ENCODE data around the gene TMEM236. TPM values are rescaled to one million over a fixed set of nuclear protein-coding genes. Genes with fewer than 3 reads are reported as not detected.

The TMEM236 gene
- polyA plus RNA-seq, 1 experiment, result 0.02 TPM

GRCh38 chr10:17814973-17815372 is 63.0 kb downstream of the TMEM236 start:
- no peak for DNase-seq (ENCODE audit: low read depth, low spot score)
- H3K27ac ChIP-seq (ENCODE audit: low read depth, low read length), result no peak overlapping the region
- no peaks in the 10 kb centered on the region for H3K27me3 ChIP-seq (ENCODE audit: control insufficient read depth, insufficient read depth, low read length)
- ChIA-PET CTCF (interaction anchor here (0.5 kb wide), 1 partner anchor 287 kb away, joined by 3 read pairs; no protein-coding TSS in a partner anchor), POLR2A (no interaction called here)
- TF ChIP-seq, protein P1, sequence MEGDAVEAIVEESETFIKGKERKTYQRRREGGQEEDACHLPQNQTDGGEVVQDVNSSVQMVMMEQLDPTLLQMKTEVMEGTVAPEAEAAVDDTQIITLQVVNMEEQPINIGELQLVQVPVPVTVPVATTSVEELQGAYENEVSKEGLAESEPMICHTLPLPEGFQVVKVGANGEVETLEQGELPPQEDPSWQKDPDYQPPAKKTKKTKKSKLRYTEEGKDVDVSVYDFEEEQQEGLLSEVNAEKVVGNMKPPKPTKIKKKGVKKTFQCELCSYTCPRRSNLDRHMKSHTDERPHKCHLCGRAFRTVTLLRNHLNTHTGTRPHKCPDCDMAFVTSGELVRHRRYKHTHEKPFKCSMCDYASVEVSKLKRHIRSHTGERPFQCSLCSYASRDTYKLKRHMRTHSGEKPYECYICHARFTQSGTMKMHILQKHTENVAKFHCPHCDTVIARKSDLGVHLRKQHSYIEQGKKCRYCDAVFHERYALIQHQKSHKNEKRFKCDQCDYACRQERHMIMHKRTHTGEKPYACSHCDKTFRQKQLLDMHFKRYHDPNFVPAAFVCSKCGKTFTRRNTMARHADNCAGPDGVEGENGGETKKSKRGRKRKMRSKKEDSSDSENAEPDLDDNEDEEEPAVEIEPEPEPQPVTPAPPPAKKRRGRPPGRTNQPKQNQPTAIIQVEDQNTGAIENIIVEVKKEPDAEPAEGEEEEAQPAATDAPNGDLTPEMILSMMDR (IDR thresholded peaks at IDR 0.05; ENCODE audit: low read depth, low read length), result no peak
- H3K9me3 ChIP-seq (ENCODE audit: control insufficient read depth, insufficient read depth, low read length), result no peaks in the 10 kb centered on the region
- no peak overlapping the region for H3K4me3 ChIP-seq (ENCODE audit: low read depth, low read length)

DNA sequence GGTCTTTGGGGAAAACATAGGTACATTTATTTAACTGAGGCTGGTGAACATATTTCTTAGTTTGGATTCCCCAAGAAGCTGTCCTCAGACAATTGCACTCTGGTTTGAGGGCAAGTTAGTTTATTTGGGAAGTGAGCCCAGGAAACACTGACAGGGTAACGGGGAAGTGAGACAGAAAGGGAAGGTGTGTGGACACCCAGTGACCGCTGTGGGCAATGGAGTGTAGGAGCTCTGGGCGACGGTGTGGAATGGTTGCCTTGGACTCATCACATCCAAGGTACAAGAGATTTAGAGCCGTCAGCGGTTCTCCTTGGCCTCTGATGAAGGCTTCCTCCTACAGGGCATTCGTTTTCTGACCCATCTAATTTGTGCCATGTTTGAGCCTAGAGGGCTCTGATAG is 64.2 kb downstream of the TMEM236 start:
- ChIA-PET CTCF (no interaction called here), POLR2A (no interaction called here)
- Histone ChIP-seq H3K9me3 (ENCODE audit: control insufficient read depth, insufficient read depth, low read length) (no peaks in the 10 kb centered on the region), H3K27ac (ENCODE audit: low read depth, low read length) (no peak overlapping the region), H3K4me3 (ENCODE audit: low read depth, low read length) (no peak overlapping the region), H3K27me3 (ENCODE audit: control insufficient read depth, insufficient read depth, low read length) (no peaks in the 10 kb centered on the region)
- TF ChIP-seq, protein P1 (IDR thresholded peaks at IDR 0.05; ENCODE audit: low read depth, low read length), result no peak
- DNase-seq (ENCODE audit: low read depth, low spot score), result no peak

GRCh38 chr10:17817316-17817715 is 65.3 kb downstream of the TMEM236 start:
- ChIA-PET POLR2A (no interaction called here), CTCF (no interaction called here)
- Histone ChIP-seq H3K9me3 (ENCODE audit: control insufficient read depth, insufficient read depth, low read length) (no peaks in the 10 kb centered on the region), H3K27ac (ENCODE audit: low read depth, low read length) (no peak overlapping the region), H3K27me3 (ENCODE audit: control insufficient read depth, insufficient read depth, low read length) (no peaks in the 10 kb centered on the region), H3K4me3 (ENCODE audit: low read depth, low read length) (no peak overlapping the region)
- TF ChIP-seq, protein P1 (IDR thresholded peaks at IDR 0.05; ENCODE audit: low read depth, low read length), result no peak
- DNase-seq (ENCODE audit: low read depth, low spot score), result no peak

DNA sequence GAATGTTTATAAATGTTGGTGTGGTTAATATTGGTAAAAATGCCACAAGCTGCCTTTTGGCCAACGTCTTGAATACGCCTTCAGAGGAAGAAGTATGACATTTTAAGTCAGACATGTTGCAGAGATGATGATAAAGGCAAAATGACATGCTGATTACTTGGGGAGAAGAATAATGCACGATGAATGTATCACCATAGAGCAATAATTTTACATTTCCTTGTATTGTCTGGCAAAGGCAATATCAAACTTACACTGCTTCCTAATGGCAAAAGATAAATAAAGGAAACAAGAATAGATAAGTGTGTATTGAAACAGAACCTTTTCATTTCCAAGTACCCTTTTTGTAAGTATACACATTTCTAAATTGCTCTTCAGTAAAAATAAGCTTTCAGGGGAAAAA is 65.8 kb downstream of the TMEM236 start:
- ChIA-PET POLR2A (no interaction called here), CTCF (no interaction called here)
- Histone ChIP-seq H3K9me3 (ENCODE audit: control insufficient read depth, insufficient read depth, low read length) (no peaks in the 10 kb centered on the region), H3K27ac (ENCODE audit: low read depth, low read length) (no peak overlapping the region), H3K4me3 (ENCODE audit: low read depth, low read length) (no peak overlapping the region), H3K27me3 (ENCODE audit: control insufficient read depth, insufficient read depth, low read length) (no peaks in the 10 kb centered on the region)
- TF ChIP-seq, protein P1 (IDR thresholded peaks at IDR 0.05; ENCODE audit: low read depth, low read length), result no peak
- DNase-seq (ENCODE audit: low read depth, low spot score), result no peak

DNA sequence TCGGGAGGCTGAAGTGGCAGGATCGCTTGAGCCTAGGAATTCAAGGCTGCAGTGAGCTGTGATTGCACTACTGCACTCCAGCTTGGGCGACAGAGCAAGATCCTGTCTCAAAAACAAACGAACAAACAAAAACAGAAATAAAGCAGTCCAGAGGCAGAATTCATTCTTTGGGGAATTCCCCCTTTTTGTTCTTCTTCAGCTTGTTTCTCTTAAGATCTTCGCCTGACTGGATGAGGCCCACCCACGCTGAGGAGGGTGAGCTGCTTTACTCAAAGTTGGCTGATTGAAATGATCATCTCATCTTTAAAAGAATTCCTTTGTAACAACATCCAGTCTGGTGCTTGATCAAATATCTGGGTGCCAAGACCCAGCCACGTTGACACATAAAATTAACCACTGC is 67.8 kb downstream of the TMEM236 start:
- H3K27ac ChIP-seq (ENCODE audit: low read depth, low read length), result no peak overlapping the region

More for the DNA sequence above, 67.8 kb downstream of the TMEM236 start:
- TF ChIP-seq, protein P1 (IDR thresholded peaks at IDR 0.05; ENCODE audit: low read depth, low read length), result no peak
- DNase-seq (ENCODE audit: low read depth, low spot score), result no peak
- Histone ChIP-seq H3K4me3 (ENCODE audit: low read depth, low read length) (no peak overlapping the region), H3K27me3 (ENCODE audit: control insufficient read depth, insufficient read depth, low read length) (peaks cover 9% of the 10 kb centered on the region), H3K9me3 (ENCODE audit: control insufficient read depth, insufficient read depth, low read length) (no peaks in the 10 kb centered on the region)
- CTCF ChIA-PET, result no interaction called here
- POLR2A ChIA-PET, result no interaction called here

Measured in AG04450 (cell line).